ENCODE results near the gene MAST4.

Gene MAST4

DNA sequence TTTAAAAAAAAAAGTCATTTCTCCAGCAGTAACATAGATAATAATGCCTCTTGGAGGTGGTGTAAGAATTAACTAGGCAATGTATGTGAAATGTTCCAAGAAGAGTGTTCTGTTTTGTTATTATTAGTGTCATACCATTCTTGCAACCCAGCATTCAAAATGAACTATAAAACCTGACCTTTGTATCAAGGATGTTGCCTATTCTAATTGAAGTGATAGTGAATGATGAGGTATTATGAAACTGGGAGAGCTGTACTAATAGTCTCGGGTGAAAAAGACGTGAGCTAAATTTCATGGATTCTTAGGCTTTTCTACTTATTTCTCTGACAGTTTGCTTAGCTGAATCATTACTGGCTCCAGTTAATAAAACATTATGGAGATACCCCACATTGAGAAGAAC is 375.8 kb downstream of the MAST4 start:
- TF ChIP-seq, protein P1, sequence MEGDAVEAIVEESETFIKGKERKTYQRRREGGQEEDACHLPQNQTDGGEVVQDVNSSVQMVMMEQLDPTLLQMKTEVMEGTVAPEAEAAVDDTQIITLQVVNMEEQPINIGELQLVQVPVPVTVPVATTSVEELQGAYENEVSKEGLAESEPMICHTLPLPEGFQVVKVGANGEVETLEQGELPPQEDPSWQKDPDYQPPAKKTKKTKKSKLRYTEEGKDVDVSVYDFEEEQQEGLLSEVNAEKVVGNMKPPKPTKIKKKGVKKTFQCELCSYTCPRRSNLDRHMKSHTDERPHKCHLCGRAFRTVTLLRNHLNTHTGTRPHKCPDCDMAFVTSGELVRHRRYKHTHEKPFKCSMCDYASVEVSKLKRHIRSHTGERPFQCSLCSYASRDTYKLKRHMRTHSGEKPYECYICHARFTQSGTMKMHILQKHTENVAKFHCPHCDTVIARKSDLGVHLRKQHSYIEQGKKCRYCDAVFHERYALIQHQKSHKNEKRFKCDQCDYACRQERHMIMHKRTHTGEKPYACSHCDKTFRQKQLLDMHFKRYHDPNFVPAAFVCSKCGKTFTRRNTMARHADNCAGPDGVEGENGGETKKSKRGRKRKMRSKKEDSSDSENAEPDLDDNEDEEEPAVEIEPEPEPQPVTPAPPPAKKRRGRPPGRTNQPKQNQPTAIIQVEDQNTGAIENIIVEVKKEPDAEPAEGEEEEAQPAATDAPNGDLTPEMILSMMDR (IDR thresholded peaks at IDR 0.05; ENCODE audit: low read depth, low read length): no peak
- no peak overlapping the region for H3K4me3 ChIP-seq (ENCODE audit: low read depth, low read length)

DNA sequence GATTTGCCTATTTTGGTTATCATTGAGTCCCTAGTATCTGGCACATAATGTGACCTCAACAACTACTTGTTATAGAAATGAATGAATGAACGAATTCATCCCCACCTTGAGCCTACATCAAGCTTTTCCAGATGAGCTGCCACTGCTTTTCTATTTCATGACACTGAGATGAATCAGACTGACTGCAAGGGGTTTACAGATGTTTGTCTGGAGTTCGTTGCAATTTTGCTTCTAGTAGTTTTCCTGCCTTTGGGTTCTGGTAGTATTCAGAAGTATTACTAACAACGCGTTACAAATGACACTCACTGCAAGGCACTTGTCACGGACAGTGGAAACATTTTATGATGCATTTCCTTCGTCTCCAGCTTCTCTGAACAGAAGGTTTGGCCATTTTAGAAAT is 378.1 kb downstream of the MAST4 start:
- H3K4me3 ChIP-seq (ENCODE audit: low read depth, low read length): no peak overlapping the region
- TF ChIP-seq, protein P1 (IDR thresholded peaks at IDR 0.05; ENCODE audit: low read depth, low read length): no peak

DNA sequence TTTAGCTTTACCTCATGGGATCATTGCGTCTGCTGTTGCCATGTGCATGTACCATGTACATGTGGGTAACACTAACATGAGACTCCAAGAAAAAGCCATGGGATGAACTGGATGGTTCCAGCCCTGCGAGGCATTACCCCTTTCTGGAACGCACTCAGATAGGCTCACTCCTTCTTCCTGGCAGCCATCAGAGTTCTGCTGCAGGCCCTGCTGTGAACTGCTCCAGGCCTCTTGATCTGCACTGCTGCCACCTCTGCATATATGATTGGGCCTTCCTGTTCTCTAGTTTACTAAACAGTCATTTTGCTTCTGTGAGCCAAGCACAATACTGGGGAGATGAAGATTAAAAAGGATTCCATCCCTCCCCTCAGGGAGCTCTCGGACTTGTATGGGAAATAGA is 379.9 kb downstream of the MAST4 start:
- TF ChIP-seq, protein P1 (IDR thresholded peaks at IDR 0.05; ENCODE audit: low read depth, low read length): no peak
- no peak overlapping the region for H3K4me3 ChIP-seq (ENCODE audit: low read depth, low read length)

DNA sequence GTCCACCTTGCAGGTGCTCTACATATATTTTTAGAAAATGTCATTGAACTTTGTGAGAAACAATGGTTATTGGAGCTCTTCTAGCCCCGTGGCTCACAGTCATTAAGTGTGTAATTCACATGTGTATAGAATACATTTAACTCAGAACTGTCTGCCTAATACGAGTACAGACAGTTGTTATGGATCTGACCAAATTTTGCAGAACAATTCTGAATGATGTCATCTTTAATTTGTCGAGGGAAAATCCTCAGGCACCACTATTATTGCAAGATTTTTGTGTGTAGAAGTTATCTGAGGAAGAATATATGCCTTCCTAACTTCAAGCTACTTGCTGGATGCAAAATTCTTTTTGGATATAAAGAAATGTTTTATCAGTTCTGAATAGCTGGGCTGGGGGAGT is 383.5 kb downstream of the MAST4 start:
- H3K4me3 ChIP-seq (ENCODE audit: low read depth, low read length): no peak overlapping the region
- TF ChIP-seq, protein P1 (IDR thresholded peaks at IDR 0.05; ENCODE audit: low read depth, low read length): no peak

DNA sequence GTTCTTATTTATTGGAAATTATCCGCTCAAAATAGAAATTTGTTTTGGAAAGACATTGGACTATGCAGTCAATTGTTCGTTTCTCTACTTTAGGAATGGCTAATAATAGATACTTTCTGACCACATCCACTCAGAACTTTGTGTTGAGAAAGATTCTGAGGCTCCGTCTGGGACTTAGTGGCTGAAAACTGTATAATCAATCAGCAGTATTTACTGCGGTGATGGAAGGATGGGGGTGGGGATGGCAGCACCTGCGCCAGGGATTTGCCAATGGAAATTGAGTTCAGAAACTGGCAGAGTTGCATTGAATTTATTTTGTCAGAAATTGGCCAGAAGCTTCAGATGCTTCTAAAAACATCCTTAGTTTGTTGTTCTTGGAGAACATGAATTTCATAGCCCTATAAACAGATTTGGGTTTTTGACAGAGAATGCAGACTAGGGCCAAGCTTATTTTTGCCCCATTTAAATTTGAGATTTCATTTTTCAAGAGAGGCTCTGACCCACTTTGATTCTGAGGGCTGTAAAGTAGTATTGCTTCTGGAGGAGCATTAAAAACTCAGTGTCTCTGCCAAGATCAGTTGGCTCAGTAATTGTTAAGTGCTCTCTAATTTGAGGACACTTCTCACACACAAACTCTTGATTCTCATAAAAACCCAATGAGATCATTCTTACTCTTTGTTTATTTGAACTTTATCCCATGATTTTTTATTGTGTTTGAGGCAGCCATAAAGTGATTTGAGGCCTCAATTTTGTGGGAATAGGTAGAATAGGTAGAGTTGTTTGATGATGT is 385.3 kb downstream of the MAST4 start:
- TF ChIP-seq, protein P1 (IDR thresholded peaks at IDR 0.05; ENCODE audit: low read depth, low read length): no peak
- no peak overlapping the region for H3K4me3 ChIP-seq (ENCODE audit: low read depth, low read length)

DNA sequence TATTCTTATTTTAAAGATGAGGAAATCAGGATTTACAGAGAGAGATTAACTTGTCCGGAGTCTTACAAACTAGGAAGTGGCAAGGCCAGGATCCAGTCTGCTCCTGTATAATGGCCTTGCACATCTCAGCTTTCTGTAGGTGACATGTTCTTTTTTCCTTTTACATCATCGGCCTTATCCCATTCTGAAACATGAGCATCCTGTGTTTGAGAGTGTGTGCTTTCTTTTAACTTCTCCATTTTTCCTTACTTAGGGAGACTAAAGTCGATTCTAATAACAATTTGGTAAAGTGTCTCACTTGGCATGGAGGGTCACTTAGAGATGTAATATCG is 385.8 kb downstream of the MAST4 start:
- TF ChIP-seq, protein P1 (IDR thresholded peaks at IDR 0.05; ENCODE audit: low read depth, low read length): no peak
- no peak overlapping the region for H3K4me3 ChIP-seq (ENCODE audit: low read depth, low read length)

DNA sequence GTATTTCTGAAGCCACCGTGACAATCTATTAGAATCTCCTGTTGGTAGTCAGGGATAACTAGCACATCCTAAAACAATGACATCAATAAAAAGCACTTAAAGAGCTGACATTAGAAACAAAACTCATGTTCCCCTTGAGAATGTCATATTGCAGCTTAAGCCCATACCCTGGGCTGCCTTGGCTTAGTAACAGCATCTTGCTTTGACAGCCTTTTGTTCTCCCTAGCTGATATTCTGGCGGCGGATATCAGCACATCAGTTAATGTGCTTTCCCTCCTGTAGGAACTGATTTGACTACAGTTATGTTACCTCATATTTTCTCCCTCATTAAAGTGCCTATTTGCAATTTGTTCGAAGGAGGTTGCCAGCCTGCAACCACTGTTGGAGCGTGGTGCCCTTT is 386.3 kb downstream of the MAST4 start:
- TF ChIP-seq, protein P1 (IDR thresholded peaks at IDR 0.05; ENCODE audit: low read depth, low read length): no peak

More for the DNA sequence above, 386.3 kb downstream of the MAST4 start:
- H3K4me3 ChIP-seq (ENCODE audit: low read depth, low read length): no peak overlapping the region

All from WI38 (cell line).